DOHH2 (cell line): Measurements from ENCODE around the gene ADI1.

Experiments used
- H3F3A ChIP-seq: fragments of 200-600 bp; sonication (generic), shearing (Covaris generic); 2 replicates; pipeline ENCODE4 v1.6.0; 2016; ENCODE audit warnings: antibody characterized with exemption, mild to moderate bottlenecking; ENCODE audit not compliant: control insufficient read depth, insufficient read depth
- H3K27ac ChIP-seq: fragments of 200-600 bp; sonication (generic); 2 replicates; pipeline ENCODE4 v1.5.1; 2014; ENCODE audit warnings: low read depth, mild to moderate bottlenecking, low read length, moderate library complexity
- H3K27me3 ChIP-seq: fragments of 200-600 bp; sonication (generic); 2 replicates; pipeline ENCODE4 v1.6.1; 2014; ENCODE audit warnings: mild to moderate bottlenecking, low read length, mixed read lengths; ENCODE audit not compliant: control insufficient read depth
- H3K36me3 ChIP-seq: fragments of 200-600 bp; sonication (generic); 2 replicates; pipeline ENCODE4 v1.6.1; 2014; ENCODE audit warnings: mild to moderate bottlenecking, low read length, moderate library complexity, mixed read lengths; ENCODE audit not compliant: control insufficient read depth
- H3K4me1 ChIP-seq: fragments of 200-600 bp; sonication (generic); 2 replicates; pipeline ENCODE4 v1.6.1; 2014; ENCODE audit warnings: mild to moderate bottlenecking, low read length, mixed read lengths; ENCODE audit not compliant: control insufficient read depth
- H3K4me2 ChIP-seq: fragments of 200-600 bp; sonication (generic); 2 replicates; pipeline ENCODE4 v1.6.0; 2014; ENCODE audit warnings: mild to moderate bottlenecking, low read length, moderate library complexity
- H3K4me3 ChIP-seq: fragments of 200-600 bp; sonication (generic); 2 replicates; pipeline ENCODE4 v1.5.1; 2014; ENCODE audit warnings: mild to moderate bottlenecking, low read length, mixed read lengths
- H3K79me2 ChIP-seq: fragments of 200-600 bp; sonication (generic); 2 replicates; pipeline ENCODE4 v1.6.1; 2014; ENCODE audit warnings: mild to moderate bottlenecking, low read length, mixed read lengths; ENCODE audit not compliant: control insufficient read depth
- H3K9me2 ChIP-seq: fragments of 200-600 bp; sonication (generic); replicated peaks from 2 replicates; pipeline ENCODE4 v1.6.1; 2014; ENCODE audit warnings: mild to moderate bottlenecking, low read length, mixed read lengths; ENCODE audit not compliant: control insufficient read depth
- H3K9me3 ChIP-seq: fragments of 200-600 bp; sonication (generic); 2 replicates; pipeline ENCODE4 v1.6.1; 2014; ENCODE audit warnings: antibody characterized with exemption, low read length, mixed read lengths; ENCODE audit not compliant: control insufficient read depth, insufficient read depth
- H4K20me1 ChIP-seq: fragments of 200-600 bp; sonication (generic); 2 replicates; pipeline ENCODE4 v1.6.0; 2014; ENCODE audit warnings: low read depth, mild to moderate bottlenecking, antibody characterized with exemption, low read length, moderate library complexity; ENCODE audit not compliant: control insufficient read depth, insufficient read depth
- EZH2phosphoT487 ChIP-seq: fragments of 200-600 bp; sonication (generic); IDR thresholded peaks from 2 replicates; pipeline ENCODE4 v1.6.1; 2017; ENCODE audit warnings: borderline replicate concordance, mild to moderate bottlenecking, antibody characterized with exemption, low read length, moderate library complexity, mixed read lengths
- TF ChIP-seq, protein P1 (sequence below): fragments of 200-600 bp; sonication (generic); IDR thresholded peaks from one replicate; pipeline ENCODE4 v1.5.1; 2014; ENCODE audit warnings: antibody characterized with exemption, mild to moderate bottlenecking, low read depth, low read length; ENCODE audit not compliant: poor library complexity, severe bottlenecking

ADI1 gene

DNA sequence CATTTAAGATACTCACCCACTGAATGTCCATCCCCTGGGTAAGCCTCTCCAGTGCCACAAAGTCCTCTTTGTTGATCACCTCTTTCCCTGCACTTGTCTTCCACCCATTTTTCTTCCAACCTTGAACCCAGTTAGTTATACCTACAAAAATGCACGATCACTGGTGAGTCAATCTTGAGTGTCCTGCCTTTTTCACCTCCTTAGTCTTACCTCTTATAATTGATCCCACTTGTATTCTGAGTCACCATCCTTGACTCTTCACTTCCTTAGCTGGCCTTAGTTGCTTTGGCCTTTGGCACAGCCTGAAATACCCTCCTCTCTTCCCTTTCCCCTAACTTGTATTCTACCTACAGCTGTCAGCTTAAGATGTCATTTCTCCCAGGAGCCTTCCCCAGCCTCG, 28.6 kb upstream of the ADI1 start:
- Histone ChIP-seq H3K27ac (no peak overlapping the region), H3K79me2 (peaks cover 37% of the 10 kb centered on the region), H3K9me3 (no peaks in the 10 kb centered on the region), H3K4me1 (no peaks in the 10 kb centered on the region), H4K20me1 (no peaks in the 10 kb centered on the region), H3K36me3 (peaks cover 94% of the 10 kb centered on the region), H3K9me2 (no peaks in the 10 kb centered on the region), H3K27me3 (no peaks in the 10 kb centered on the region), H3K4me3 (no peak overlapping the region), H3F3A (no peaks in the 10 kb centered on the region), H3K4me2 (no peak overlapping the region)
- TF ChIP-seq, protein P1, sequence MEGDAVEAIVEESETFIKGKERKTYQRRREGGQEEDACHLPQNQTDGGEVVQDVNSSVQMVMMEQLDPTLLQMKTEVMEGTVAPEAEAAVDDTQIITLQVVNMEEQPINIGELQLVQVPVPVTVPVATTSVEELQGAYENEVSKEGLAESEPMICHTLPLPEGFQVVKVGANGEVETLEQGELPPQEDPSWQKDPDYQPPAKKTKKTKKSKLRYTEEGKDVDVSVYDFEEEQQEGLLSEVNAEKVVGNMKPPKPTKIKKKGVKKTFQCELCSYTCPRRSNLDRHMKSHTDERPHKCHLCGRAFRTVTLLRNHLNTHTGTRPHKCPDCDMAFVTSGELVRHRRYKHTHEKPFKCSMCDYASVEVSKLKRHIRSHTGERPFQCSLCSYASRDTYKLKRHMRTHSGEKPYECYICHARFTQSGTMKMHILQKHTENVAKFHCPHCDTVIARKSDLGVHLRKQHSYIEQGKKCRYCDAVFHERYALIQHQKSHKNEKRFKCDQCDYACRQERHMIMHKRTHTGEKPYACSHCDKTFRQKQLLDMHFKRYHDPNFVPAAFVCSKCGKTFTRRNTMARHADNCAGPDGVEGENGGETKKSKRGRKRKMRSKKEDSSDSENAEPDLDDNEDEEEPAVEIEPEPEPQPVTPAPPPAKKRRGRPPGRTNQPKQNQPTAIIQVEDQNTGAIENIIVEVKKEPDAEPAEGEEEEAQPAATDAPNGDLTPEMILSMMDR = no peak
- TF ChIP-seq EZH2phosphoT487 = no peak

DNA sequence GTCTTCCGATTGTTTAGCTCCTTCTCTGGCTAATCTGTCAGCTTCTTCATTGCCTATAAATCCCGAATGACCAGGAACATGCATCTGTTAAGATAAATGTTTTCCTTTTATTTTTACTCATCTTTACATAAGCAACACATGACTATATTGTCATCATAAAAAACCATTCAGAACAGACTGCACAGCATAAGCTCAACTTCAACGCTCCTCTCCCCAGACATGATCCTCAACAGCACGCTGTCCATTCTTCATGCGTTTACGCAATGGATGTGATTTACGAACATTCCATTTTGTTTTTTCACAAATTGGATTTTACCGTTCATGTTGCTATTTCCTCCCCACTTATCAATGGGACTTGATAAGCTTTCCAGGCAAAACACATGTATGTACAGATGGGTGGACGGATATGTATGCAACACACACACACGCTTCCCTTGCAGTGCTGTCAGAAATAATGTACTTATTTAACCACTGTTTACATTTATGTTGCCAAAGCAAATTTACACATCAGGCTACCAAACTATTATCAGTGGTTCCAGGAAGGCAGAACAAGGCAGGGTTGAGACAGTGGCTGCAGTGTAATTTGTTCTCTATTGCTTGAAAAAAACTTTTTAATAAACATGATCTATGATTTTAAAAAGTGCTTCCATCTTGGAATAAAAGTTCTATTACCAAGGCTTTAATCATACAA, 26.6 kb upstream of the ADI1 start:
- peaks cover 6% of the 10 kb centered on the region; the same call in 1 of the 2 replicates for H4K20me1 ChIP-seq
- H3K79me2 ChIP-seq = peaks cover 47% of the 10 kb centered on the region

DNA sequence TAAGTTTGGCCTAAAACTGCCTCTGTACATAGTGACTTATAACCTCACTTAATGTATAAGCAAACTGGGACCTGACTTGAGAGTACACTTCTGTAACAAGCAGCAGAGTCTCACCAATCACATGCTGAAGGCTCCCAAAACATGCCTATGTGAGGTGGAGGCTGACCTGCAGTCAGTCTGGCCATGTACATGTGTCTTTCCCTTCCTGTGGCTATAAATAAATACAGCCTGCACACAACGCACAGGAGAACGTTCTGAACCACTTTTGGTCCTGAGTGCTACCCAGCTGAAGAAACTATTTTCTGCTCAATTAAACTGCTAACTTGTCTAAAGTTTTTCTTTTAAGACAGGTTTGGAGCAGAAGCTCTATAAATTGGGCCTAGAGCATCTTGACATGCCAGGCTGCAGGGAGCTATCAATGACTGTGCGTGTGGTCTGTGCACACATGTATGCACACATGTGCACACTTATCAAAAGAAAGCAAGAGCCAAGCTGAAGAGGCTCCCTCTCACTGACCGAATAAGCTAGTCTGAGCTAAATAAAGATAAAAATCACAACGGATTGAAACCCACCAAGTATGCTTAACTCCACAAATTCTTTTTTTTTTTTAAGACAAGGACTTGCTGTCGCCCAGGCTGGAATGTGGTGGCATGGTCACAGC, 23.8 kb upstream of the ADI1 start:
- no peak overlapping the region for H3K4me2 ChIP-seq
- no peak overlapping the region for H3K4me3 ChIP-seq
- no peaks in the 10 kb centered on the region for H3K27me3 ChIP-seq
- H3K4me1 ChIP-seq = no peaks in the 10 kb centered on the region
- peaks cover 43% of the 10 kb centered on the region for H3K79me2 ChIP-seq
- peaks cover 12% of the 10 kb centered on the region; the same call in 1 of the 2 replicates for H3F3A ChIP-seq
- TF ChIP-seq, protein P1 = no peak
- TF ChIP-seq EZH2phosphoT487 = no peak
- no peaks in the 10 kb centered on the region for H3K9me2 ChIP-seq
- H4K20me1 ChIP-seq = peaks cover 6% of the 10 kb centered on the region; the same call in 1 of the 2 replicates
- peaks cover 80% of the 10 kb centered on the region for H3K36me3 ChIP-seq
- H3K9me3 ChIP-seq = no peaks in the 10 kb centered on the region
- no peak overlapping the region for H3K27ac ChIP-seq

More for the DNA sequence above, 26.6 kb upstream of the ADI1 start:
- no peak overlapping the region for H3K27ac ChIP-seq
- H3K36me3 ChIP-seq = peaks cover 93% of the 10 kb centered on the region
- H3K27me3 ChIP-seq = no peaks in the 10 kb centered on the region
- H3F3A ChIP-seq = no peaks in the 10 kb centered on the region
- TF ChIP-seq, protein P1 = no peak
- TF ChIP-seq EZH2phosphoT487 = no peak
- H3K4me1 ChIP-seq = no peaks in the 10 kb centered on the region
- no peaks in the 10 kb centered on the region for H3K9me2 ChIP-seq
- H3K9me3 ChIP-seq = no peaks in the 10 kb centered on the region
- no peak overlapping the region for H3K4me3 ChIP-seq
- H3K4me2 ChIP-seq = no peak overlapping the region
